GM19372 (cell line): ENCODE measurements around the gene RABGGTA.
A peak's percentile ranks its signal among the peaks of the same experiment; 100 is the strongest.

Experiments used
- ATAC-seq: cut with Tn5 transposase; IDR thresholded peaks from one replicate; pipeline ENCODE4 v1.9.1; 2021; ENCODE audit warnings: mild to moderate bottlenecking, low read depth, moderate library complexity; ENCODE audit not compliant: unreplicated experiment

Gene RABGGTA

GRCh38 chr14:24271134-24271833 lies at the start of gene RABGGTA:
TSS of gene RABGGTA (minus strand) at chr14:24271597. CDS start at chr14:24271115, 482 bp downstream.
- peak; percentile 87 for ATAC-seq

DNA sequence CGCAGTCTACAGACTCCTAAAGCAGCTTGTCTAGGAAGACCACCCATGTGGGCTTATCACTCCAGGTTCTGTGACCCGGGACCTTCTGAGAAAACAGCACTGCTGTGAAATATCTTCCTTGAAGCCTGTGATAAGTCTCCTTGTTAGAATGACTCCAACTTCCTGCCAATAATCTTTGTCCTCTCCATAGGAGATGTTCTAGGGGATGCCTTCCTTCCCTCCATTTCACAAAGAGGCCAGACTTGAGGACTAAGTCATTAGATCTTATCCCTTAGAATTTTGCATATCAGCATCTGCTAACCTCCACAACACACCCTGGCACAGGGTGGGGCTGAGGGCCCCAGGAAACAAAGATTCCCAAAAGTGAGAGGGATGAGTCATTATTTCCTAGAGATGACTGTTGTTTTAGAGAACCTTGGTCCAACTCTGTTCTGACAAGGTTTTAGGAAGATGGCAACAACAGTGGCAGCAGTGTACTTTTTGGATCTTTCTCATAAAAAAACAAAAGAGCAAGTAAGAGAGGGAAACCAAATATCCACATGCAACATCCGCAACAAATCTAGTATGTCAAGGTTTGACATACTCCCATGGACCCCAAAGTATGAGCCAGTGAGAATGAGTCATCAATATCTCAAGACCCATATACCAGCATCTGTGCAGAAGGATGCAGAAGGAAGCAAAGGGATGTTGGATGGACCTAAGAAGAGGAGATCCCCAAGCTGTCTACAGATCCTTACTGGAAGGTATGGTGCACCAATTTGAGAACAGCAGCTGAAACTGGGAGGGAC lies 45.9 kb upstream of the RABGGTA start:
- ATAC-seq = no peak

GRCh38 chr14:24316597-24316950 lies 45.2 kb upstream of the RABGGTA start:
- ATAC-seq = no peak

DNA sequence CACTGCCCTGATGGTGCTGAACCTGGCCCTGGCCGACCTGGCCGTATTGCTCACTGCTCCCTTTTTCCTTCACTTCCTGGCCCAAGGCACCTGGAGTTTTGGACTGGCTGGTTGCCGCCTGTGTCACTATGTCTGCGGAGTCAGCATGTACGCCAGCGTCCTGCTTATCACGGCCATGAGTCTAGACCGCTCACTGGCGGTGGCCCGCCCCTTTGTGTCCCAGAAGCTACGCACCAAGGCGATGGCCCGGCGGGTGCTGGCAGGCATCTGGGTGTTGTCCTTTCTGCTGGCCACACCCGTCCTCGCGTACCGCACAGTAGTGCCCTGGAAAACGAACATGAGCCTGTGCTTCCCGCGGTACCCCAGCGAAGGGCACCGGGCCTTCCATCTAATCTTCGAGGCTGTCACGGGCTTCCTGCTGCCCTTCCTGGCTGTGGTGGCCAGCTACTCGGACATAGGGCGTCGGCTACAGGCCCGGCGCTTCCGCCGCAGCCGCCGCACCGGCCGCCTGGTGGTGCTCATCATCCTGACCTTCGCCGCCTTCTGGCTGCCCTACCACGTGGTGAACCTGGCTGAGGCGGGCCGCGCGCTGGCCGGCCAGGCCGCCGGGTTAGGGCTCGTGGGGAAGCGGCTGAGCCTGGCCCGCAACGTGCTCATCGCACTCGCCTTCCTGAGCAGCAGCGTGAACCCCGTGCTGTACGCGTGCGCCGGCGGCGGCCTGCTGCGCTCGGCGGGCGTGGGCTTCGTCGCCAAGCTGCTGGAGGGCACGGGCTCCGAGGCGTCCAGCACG lies 44.6 kb upstream of the RABGGTA start:
- ATAC-seq = no peak

DNA sequence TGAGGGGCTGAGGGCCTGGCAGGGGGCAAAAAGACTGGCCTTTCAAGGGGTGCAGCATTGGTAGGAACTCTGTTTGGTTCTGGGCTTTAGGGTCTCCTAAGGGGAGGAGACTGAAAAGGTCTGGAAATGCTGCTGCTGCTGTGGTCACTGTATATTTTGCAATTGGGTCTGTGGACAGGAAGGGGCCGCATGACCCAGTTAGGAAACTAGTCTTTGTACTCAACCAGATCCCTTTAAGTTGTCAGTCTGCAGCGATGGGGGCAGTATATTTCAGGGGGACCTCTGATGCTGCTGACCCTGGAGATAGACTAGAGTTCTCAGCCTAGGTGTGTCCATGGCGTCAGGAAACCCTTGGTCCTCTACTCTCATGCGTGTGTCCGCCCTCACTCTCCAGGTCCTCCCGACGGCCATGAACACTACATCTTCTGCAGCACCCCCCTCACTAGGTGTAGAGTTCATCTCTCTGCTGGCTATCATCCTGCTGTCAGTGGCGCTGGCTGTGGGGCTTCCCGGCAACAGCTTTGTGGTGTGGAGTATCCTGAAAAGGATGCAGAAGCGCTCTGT lies 43.9 kb upstream of the RABGGTA start:
- ATAC-seq = no peak

- ATAC-seq = no peak
Measured at GRCh38 chr14:24314377-24315193, 43.2 kb upstream of the RABGGTA start.

DNA sequence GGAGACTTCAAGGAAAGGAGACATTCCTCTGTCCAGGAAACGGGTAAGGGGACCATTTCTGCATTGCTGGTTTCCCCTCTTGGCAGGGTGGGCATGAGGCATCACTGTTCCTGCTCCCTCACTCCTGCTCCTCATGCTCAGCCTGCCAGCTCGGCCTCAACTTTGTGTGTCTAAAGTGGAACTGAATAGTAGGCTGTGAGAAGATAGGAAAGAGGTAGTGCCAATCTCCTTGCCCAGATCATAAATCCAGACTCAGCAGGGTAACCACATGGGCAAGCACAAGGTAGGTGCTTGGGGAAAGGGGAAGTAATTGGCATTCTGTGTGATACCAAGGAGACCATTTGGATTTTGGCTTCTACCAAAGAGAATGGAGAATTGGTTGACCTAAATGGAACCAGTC lies 42.5 kb upstream of the RABGGTA start:
- no peak for ATAC-seq

- ATAC-seq = no peak
Measured at GRCh38 chr14:24312736-24313507, 41.5 kb upstream of the RABGGTA start.

- no peak for ATAC-seq
Measured at GRCh38 chr14:24311837-24312615, 40.6 kb upstream of the RABGGTA start.

DNA sequence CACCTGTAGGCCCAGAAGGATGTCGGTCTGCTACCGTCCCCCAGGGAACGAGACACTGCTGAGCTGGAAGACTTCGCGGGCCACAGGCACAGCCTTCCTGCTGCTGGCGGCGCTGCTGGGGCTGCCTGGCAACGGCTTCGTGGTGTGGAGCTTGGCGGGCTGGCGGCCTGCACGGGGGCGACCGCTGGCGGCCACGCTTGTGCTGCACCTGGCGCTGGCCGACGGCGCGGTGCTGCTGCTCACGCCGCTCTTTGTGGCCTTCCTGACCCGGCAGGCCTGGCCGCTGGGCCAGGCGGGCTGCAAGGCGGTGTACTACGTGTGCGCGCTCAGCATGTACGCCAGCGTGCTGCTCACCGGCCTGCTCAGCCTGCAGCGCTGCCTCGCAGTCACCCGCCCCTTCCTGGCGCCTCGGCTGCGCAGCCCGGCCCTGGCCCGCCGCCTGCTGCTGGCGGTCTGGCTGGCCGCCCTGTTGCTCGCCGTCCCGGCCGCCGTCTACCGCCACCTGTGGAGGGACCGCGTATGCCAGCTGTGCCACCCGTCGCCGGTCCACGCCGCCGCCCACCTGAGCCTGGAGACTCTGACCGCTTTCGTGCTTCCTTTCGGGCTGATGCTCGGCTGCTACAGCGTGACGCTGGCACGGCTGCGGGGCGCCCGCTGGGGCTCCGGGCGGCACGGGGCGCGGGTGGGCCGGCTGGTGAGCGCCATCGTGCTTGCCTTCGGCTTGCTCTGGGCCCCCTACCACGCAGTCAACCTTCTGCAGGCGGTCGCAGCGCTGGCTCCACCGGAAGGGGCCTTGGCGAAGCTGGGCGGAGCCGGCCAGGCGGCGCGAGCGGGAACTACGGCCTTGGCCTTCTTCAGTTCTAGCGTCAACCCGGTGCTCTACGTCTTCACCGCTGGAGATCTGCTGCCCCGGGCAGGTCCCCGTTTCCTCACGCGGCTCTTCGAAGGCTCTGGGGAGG lies 39.5 kb upstream of the RABGGTA start, which contains the start of gene LTB4R:
TSS of gene LTB4R (plus strand) at position 857 of the 959 bp plus-strand sequence. CDS start 4,150 bp downstream, outside the sequence.
- peak; percentile 75 for ATAC-seq

DNA sequence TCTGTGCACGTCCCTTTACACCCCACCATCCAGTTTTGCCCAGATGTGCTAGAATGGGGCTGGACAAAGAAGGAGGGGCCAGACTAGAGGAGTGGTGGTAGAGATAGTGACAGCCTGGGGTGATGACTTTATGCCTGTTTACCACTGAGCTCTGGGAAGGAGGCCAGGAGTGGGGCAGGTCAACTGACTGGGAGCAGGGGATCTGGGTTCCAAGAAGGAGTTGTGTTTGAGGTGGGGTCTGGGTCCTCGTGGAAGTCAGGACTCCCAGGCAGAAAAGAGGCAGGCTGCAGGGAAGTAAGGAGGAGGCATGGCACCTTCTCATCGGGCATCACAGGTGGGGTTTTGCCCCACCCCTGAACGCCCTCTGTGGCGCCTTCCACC lies 38.9 kb upstream of the RABGGTA start:
- ATAC-seq = no peak

DNA sequence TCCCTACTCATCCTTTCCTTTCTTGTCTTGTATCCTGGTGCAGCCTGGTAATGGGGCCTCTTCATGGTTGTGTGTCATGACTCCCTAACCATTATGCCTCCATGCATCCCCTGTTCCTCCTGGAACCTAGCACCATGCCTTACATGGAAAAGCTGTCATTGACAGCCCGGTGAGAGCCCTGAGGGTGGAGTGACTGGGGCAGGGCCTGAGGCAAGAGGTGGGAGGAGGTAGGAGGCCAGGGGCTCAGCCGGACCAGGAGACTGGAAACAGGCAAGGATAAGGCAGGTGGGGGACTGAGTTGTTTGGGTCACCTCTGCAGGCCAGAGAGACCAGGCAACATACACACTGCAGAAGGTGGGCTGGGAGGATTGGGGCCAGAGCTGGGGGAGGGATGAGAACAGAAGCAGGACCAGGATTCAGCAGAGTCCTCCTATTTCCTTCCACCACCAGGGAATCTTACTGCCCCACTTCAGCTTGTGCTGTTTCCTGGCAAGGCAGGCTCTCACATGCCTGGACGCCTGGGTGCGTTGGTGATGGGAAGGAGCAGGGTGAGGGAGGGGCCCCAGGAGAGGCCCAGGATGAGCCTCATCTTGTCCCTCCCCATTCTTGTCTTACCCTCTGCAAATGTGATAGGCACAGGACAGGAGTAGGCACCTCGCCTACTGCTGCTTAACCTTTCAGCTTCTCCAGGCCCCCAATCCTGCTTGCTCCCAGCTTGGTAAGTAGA lies 38.3 kb upstream of the RABGGTA start, which contains the start of gene LTB4R2:
TSS of gene LTB4R2 (plus strand) at position 603 of the 727 bp plus-strand sequence. CDS start 525 bp downstream, outside the sequence.
- ATAC-seq = no peak

- ATAC-seq = no peak
Measured at GRCh38 chr14:24308342-24309124, 37.1 kb upstream of the RABGGTA start.

GRCh38 chr14:24307575-24308341 lies 36.4 kb upstream of the RABGGTA start, which contains the start of gene CIDEB:
TSS of gene CIDEB (minus strand) at chr14:24307977. CDS start at chr14:24307858, 119 bp downstream.
- no peak for ATAC-seq

GRCh38 chr14:24307156-24307574 lies 35.8 kb upstream of the RABGGTA start:
- ATAC-seq = no peak
